NCI-H345 treated with DMSO at 0.1 percent for 48 hours (cell line): Measurements from ENCODE around the gene CEMIP.

Experiments used
- DNase-seq: peaks from one replicate; lab custom pipeline; 2025; ENCODE audit not compliant: unreplicated experiment; lab: John Stamatoyannopoulos, UW

CEMIP gene

DNA sequence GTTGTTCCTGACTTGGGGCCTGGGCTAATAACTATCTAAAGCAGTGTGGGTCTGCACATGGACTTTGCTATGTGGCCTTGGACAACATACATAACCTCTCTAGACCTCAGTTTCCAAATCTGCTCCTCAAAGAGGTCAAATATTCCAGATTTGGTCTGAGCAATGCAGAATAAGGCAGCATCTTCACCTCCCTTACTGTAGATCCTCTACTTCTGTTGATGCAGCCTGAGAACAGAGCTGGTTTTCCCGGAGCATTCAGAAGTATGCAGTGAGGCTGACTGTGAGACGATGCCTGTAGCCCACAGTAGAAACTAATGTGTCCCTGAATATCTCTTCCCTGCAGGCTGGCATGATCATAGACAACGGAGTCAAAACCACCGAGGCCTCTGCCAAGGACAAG is 145.1 kb downstream of the CEMIP start:
- DNase-seq: no peak

DNA sequence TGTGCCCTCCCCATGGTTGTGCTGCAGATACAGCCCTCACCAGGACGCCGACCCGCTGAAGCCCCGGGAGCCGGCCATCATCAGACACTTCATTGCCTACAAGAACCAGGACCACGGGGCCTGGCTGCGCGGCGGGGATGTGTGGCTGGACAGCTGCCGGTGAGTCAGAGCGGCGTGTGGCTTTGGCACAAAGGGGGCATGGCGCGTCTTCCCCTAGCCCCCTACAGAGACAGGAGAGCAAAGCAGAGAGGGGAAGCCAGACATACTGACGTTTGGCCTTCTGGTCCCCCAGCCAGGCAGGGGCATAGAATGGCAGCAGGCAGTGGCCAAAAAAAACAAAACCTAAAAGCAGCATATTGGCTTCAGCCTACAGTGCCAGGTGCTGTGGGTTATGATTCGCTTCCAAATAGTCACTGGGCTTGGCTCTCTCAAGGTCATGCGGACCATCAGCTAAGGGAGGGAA is 146.5 kb downstream of the CEMIP start:
- DNase-seq: no peak

DNA sequence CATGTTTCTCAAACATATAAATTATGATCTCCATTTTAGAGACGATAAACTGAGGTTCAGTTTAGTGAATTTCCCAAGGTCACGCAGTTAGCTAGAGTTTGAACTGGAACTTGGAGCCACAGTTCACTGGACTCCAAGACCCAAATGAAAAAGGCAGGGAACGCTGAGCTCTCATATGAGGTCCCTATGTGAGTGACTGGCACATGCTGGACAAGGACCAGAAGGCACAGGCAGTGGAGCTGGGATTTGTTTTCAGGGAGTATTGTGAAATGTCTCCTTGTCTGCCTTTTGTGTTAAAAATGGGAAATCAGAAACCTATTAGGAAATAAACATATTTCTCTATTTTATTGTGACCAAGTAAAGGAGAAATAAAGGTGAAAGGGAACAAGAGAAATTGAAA is 147.0 kb downstream of the CEMIP start:
- DNase-seq: no peak

- no peak for DNase-seq
These were observed 150.1 kb downstream of the CEMIP start for GRCh38 chr15:80929225-80929624.

DNA sequence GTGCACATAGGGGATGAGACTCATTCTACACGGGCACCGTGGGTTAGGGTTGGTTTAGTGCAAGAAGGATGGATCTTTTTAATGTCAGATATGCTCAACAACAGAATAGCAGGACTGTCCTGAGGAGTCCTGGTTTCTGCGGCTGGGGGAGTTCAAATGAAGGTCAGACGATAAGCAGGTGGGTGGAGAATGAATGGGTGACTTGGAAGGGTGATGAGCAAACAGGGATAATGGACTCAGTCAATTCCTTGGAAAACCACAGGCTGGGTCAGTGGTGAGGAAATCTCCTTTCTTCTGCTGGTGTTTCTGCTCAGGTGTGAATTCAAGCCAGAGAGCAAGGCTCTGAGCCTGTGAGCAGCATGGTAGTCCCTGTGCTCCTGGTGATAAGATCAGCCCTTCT is 150.5 kb downstream of the CEMIP start:
- DNase-seq: no peak

GRCh38 chr15:80931191-80931590 is 152.0 kb downstream of the CEMIP start:
- no peak for DNase-seq

DNA sequence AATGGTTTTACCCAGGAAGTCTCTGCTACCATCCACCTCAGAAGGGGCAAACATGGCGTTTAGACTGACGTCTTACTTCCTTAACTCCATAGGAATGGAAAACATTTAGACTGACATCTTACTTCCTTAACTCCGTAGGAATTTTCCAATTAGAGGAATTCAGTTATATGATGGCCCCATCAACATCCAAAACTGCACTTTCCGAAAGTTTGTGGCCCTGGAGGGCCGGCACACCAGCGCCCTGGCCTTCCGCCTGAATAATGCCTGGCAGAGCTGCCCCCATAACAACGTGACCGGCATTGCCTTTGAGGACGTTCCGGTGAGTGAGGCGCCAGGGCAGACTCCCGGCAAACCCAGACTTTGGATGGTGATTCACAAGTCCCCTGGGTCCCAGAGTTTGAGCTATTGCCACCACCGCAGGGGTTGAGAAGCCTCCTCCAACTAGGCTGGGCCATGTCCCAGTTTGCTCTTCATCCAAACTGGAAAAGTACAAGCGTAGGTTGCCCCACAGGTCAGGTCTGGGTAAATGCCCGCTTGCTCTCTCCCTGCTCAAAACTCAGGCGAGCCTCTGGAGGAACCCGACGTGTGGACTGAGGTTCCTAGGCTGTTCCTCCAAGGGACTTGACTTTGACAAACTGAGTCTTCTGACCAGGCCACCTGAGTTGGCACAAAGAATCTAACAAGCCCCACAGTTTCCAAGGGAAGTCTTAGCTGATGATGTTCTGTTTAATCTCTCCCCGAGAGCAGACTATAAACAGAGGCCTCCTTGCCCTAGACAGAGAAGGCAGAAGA is 152.7 kb downstream of the CEMIP start:
- no peak for DNase-seq

GRCh38 chr15:80932513-80932815 is 153.3 kb downstream of the CEMIP start:
- DNase-seq: no peak

DNA sequence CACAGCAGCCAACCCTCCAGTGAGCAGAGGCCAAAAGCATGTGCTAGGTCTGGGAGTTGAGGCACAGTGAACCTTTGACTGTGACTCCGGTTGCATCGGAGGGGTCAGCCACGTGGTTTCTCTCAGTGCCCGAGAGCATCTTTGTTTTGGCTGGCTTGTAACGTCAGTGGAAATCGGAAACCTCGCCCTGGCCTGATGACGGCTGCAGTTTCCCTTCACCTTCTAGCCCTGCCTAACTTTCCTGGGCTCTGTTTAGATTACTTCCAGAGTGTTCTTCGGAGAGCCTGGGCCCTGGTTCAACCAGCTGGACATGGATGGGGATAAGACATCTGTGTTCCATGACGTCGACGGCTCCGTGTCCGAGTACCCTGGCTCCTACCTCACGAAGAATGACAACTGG is 153.8 kb downstream of the CEMIP start:
- no peak for DNase-seq

GRCh38 chr15:80934761-80935221 is 155.6 kb downstream of the CEMIP start:
- DNase-seq: no peak

GRCh38 chr15:80936288-80937078 is 157.3 kb downstream of the CEMIP start:
- no peak for DNase-seq

DNA sequence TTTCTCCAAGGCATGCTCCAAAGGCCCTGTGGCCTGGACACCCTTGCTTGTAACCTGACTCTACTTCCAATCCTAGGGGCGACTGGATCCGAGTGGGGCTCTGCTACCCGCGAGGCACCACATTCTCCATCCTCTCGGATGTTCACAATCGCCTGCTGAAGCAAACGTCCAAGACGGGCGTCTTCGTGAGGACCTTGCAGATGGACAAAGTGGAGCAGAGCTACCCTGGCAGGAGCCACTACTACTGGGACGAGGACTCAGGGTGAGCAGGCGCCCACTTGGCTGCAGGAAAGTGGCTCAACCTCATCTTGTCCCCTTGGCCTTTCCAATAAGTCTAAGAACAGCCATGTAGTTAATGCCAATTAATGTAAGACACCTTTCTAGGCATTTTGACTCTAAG is 158.5 kb downstream of the CEMIP start:
- no peak for DNase-seq

DNA sequence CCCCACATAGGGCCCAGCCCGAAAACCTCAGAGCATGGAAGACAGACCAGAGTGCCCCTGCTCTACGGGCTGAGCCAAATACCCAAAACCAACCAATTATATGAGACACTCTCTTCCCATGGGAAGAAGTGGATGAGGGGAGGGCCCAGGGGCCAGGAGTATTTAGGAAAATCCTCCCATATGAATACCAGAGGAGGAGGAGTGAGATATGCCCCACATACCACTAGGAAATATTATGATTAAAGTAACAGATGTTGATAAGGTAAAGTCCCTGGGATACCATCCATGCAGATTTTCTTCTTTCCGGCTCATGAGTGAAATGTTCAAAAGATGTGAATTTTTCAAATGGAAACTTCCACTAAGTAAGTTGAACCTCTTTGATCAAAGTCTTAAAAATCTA is 160.0 kb downstream of the CEMIP start:
- DNase-seq: no peak

- no peak for DNase-seq
These were observed 161.2 kb downstream of the CEMIP start for GRCh38 chr15:80940331-80940730.

GRCh38 chr15:80940851-80941250 is 161.7 kb downstream of the CEMIP start:
- DNase-seq: no peak

GRCh38 chr15:80942266-80942665 is 163.1 kb downstream of the CEMIP start:
- no peak for DNase-seq

DNA sequence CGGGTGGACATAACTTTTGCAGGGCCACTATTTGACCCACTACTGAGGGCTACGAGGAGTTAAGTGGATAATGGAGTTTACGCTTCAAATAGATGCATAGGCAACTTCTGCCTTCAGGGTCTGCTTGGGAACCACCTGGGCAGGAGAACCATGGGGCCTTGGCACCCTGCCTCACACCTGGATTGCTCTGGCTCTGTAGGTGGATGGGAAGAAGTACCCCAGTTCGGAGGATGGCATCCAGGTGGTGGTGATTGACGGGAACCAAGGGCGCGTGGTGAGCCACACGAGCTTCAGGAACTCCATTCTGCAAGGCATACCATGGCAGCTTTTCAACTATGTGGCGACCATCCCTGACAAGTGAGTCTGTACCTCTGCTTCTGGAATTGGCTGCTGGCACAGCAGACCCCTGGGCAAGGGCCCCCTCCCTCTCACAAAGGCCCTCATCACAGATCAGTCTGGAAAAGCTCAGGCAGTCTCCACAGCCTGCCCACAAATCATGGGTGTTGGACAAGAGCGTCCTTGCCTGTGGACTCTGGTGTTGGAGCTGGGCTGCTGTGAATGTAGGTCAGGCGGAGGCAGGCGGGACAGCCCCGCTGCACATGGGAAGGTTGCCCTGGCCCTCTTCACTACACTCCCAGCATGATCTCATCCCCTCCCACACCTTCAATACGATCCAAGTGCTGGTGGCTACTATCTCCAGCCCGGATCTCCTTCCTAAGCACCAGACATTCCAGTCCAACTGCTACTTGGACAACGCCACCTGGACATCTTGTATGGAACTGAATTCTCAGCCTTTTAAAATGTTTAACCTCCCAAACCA is 163.8 kb downstream of the CEMIP start:
- no peak for DNase-seq

GRCh38 chr15:80944818-80945217 is 165.6 kb downstream of the CEMIP start:
- DNase-seq: no peak

GRCh38 chr15:80945605-80946004 is 166.4 kb downstream of the CEMIP start:
- no peak for DNase-seq

- no peak for DNase-seq
These were observed 167.4 kb downstream of the CEMIP start for GRCh38 chr15:80946576-80946975.

- DNase-seq: no peak
These were observed 169.6 kb downstream of the CEMIP start for GRCh38 chr15:80948651-80949292.
